Measurements from ENCODE around the gene SMR3B.

- TF ChIP-seq CTCF (IDR thresholded peaks at IDR 0.05): no peak
- TF ChIP-seq EZH2phosphoT487 (IDR thresholded peaks at IDR 0.05): no peak
Observed at GRCh38 chr4:70426789-70427188, 43.9 kb downstream of the SMR3B start.
